ENCODE measurements around the gene KCTD20.

Gene KCTD20

DNA sequence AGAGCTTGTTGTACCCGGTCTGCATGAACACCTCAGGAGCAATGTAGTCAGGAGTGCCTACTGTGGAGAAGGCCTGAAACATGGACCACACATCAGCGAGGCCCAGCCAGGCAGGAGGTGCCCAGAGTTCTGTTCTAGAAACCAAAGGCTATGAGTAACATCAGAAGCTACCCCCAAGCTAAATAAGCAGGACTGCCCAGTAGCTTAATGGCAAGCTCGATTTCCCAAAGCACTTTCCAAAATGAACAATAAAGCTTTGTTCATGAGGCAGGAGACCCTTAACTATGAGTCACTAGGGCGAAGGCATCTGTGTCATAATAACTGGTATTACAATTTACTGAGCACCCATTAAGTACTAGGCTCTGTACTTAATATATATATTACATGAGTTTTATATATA, 57.1 kb downstream of the KCTD20 start:
- DNase-seq: no peak

DNA sequence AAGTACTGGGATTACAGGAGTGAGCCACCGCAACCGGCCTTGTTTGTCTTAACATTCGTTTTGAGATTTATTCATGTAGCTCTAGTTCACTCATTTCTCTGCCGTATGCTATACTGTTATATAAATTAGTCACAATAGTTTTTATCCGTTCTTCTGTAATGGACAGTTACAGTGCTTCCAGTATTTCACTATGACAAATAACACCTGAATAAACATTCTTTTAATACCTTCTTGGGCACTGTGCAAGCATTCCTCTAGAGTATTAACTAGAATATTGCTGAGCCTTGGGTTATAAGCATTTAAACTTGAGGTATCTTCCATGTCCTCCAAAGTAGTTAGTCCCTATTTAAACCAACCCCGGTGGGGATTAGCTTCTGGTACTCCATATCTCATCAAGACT, 58.9 kb downstream of the KCTD20 start:
- DNase-seq: no peak

DNA sequence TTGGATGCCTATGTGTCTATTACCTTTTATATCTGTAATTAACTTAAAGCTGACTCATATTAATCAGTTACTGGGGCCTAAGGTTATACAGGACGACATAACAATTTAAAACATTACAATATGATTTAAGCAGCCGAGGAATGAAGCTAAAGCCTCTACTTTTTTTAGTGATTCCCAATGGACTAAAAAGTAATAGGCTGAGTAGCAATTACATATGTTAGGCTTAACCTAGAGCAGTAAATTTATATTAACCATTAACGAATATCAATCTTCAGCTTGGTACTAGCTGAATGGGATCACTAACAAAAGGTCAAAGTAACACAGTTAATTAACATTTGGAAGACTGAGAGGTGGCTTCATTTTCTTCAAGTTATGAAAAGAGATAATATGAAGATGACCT, 61.4 kb downstream of the KCTD20 start:
- DNase-seq: no peak

DNA sequence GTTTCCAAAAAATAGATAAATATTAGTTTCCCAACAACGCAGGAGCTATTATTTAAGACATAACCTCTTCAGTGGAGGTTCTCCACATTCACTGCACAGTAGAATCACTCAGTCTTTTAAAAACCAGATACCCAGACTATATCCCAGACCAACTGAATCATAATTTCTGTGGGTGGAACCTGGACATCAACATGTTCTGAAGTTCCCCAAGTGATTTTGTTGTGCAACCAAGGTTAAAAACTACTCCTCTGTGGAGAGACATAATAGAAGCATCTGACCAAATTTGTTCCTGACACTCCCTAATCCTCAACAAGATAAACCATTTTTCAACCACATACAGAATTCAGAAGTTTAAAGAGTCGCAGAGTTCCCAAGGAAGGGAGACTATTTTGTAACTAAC, 62.2 kb downstream of the KCTD20 start:
- no peak for DNase-seq

DNA sequence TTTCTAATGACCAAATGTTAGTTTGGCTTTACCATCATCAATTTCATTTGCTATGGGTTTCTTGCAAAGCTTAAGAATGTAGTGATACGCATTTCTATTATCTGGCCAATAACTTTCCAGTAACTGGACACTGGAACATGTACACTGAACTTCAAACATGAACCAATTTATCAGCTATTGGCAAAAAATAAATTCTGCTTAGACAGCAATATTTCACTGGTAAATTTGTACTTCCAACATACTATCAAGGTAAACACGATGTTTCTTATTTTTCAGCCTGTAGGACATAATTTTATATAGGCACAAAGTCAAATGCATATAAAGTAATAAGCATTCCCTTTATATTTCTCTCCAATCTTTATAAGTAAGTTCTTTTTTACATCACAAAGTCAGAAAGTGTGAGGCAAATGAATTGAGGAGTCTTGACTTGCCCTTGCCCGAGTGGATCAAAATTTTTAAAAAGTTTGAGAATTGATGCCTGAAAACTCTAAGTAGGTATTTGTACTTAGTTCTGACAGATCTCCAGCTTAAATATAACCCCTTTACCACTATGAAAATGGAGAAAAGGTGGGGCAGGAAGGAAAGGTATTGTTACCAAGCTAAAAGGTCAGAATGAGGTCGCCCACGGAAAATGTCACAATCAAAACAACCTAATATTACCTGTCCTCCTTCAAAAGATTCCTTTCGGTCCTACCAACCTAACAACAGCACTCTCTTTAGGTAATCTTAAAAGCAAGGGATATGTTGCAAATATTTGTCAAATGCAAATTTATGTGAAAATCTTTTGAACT, 63.1 kb downstream of the KCTD20 start:
- DNase-seq: no peak

DNA sequence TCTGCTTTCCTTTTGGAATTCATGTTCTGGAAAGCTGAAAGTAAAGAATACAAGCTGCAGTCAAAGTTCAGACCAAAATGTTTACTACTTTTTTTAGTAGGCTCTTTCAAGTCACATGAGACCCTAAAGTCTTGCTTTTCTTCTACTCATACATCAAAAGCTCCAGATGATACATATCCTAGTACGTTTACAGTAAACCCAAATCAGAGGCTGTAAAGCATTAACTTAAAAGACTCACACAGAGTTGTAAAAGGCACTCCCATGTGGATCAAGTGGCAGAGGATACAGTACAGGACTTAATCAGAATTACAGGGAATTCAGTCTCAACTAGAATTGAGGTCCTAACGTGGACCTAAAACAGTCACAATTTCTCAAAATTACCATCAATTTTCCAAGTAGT, 63.8 kb downstream of the KCTD20 start:
- DNase-seq: no peak

DNA sequence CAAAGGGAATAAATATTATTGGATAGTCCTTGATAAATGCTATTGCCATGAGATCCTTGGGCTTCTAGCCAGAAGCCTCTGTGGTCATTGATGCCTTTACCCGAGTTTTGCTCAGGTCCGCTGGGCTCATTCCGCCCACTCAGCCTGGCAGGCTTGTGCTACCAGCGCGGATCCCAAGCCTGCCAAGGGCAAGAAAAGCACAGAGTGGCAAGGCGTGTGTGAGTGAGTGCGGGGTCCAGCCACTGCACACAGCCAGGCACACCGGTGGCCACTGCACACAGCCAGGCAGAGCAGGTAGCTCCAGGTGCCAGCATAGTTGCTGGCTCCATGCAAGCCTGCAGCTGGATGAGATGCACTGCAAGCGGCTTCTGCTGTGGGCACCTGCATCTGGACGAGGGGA, 65.7 kb downstream of the KCTD20 start:
- no peak for DNase-seq

DNA sequence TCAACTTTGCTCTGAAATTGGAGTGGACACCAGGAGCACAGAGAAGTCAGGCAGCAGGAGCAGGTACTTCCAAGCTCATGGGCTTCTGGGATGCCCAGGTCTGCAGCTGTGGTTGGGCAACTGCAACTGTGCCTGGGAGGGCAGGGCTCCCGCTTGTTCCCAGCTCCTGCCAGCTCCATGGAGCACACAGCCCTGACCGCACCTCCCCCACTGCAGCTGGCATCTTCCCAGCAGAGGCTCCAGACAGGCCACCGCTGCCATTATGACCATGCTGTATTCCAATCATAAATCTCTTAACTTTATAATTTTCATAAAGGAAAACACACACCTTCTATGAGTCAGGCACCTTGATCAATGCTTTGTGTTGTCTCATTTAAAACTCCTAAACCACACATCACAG, 67.6 kb downstream of the KCTD20 start:
- no peak for DNase-seq

DNA sequence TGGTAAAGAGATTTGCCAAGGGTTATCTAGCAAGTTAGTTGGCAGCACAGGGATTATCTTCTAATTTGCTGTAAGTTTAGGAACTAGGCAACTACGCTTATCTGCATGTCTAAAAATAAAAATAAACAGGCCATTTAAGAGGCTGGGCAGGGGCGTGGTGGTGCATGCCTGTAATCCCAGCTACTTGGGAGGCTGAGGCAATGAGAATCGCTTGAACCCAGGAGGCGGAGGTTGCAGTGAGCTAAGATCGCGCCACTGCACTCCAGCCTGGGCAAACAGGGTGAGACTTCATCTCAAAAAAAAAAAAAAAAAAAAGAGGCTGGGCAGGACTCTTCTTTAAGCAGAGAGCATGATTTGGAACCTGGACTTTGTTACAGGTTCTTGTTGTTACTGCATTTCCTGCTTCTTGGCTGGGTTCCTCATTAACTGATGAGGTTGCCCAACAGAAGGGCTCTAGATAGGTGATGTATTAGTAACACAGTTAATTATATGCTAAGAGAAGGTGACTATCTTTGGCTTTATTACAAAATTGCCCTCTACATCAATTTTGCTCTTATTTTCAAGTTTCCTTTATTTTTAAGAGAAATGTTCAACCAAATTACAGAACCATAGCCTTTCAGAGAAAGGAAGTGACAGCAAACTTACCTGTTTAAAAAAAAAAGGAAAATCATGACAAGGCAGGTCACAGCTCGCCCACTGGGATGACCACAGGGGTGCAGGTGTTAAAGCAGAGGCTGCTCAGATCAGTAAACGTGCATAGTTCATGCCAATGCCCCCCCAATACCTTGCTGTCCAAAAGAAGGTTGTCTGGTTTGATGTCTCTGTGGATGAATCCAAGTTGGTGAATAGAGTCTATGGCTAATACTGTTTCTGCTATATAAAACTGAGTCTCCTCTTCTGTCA, 72.0 kb downstream of the KCTD20 start:
- DNase-seq: no peak

DNA sequence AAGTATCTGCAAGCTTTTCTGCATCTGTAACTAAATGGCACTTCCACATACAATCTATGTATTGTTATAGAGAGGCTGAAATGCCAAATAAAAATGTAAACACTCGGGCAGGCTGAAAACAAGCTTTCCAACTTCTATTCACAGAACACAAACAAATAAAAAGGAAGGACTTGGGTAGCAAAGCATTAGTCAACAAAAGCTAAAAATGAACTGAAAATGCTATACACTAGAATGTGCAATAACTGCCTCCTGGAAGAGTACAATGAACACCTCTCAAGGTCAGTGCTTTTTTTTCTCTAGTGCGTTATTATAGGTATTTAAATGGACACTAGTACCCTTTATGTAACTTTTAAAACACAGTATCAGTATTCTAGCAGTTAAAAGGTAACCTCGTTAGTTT, 73.0 kb downstream of the KCTD20 start:
- no peak for DNase-seq

DNA sequence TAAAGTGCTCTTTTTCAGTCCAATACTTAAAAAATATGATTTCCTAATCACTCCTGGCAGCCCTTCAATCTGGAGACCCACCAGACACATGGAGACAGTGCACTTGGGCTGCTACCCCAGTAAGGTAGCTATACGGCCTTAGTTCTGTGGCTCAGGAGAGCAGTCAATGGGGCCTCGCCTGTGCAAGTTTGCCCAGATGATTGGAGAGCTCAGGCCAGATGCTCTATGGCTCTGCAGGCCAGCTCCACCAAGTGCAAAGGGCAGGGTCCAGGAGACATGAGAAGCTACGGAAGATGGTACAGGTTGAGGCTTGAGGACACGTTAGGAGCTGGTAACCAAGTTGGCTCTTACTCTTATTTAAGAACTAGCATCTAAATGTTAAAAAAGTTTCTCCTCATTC, 73.8 kb downstream of the KCTD20 start:
- no peak for DNase-seq

DNA sequence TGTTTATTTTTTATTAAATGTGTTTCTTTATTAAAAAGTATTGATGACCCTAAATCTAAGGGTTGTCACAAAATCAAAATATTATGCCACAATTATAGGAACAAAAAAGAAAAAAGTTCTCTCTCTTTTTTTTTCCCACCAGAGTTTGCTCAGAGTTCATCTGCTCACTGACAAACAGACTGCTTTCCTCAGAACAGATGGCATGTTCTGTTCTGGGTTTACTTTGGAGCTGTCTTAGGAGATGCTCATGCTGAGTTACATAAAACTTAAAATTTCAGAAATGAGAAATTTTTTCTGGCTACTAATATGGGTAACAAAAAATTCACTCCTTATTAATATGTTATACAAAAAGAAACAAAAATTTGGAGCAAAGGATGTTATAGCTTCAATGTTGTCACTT, 74.2 kb downstream of the KCTD20 start:
- DNase-seq: no peak

DNA sequence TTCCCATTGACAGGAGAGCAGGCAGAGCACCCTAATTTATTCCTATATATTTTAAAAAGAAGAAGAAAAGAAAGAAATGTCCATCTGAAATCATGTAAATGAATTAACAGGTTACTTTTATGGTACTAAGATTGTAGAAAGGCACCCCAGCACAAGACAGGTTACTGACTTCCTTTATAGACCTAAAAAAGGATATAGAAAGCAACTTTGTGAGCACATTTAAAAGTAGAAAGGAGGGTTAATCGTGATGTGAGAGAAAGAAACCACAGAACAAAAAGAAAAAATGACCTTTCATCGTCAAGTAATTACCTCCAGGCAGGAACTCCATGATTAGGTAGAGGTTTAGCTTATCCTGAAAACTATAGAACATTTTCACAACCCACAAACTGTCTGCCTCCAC, 74.6 kb downstream of the KCTD20 start:
- no peak for DNase-seq

DNA sequence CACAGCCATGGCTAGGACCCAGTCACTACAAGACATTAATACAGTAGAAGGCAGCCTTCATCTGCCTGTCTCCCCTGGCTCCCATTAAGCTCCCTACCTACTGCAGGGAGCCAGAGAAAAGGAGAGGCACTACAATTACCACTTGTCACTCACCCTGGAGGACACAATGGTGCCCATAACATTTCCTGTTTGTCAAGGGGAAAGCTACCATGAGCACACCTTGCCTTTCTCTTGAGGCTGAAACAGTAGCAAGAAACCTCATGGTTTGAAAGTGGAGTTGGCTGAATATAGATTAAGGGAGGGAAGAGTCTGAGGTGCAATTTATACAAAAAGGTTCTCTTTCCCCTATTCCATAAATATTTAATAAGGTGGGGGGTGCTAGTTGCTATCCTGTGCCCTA, 76.6 kb downstream of the KCTD20 start:
- peak; percentile 11 for DNase-seq

DNA sequence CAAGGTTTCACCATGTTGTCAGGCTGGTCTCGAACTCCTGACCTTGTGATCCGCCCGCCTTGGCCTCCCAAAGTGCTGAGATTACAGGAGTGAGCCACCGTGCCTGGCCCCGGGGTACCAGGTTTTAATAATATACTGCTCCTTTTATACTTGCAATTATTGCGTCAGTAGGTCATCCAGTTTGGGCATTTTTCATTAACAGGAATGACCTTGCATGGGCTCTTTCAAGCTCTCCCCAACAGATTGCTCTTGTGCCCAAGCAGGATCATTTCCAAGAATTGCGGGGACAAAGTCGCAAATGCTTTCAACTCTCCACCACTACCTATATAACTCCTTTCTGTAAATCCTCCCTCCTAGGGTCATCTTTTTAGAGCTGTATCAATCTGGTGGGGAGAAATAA, 80.7 kb downstream of the KCTD20 start:
- DNase-seq: no peak

DNA sequence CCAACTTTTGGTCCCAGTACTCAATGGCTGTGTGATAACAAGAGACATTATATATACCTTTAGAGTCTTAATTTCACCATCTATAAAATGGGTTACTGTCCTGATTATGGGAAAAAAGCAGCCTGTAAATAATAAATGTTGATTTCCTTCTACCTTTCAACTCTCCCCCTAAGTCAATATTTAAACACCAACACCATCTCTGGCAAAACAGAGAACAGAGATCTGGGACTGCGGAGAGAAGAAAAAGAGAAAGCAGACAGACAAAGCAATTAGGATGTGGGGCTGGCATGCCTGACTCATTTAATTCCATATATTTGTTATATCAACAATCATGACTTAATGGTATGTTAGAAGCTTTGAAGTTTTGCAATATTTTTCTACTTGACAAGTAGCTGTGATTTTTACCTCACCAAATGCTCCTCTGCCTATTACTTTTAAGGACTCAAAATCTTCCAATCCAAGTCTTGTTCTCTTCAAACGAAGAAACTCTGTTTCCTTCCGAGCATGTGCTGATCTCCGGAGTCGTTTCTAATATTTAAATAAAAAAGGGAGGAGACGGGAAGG, 81.2 kb downstream of the KCTD20 start:
- no peak for DNase-seq

DNA sequence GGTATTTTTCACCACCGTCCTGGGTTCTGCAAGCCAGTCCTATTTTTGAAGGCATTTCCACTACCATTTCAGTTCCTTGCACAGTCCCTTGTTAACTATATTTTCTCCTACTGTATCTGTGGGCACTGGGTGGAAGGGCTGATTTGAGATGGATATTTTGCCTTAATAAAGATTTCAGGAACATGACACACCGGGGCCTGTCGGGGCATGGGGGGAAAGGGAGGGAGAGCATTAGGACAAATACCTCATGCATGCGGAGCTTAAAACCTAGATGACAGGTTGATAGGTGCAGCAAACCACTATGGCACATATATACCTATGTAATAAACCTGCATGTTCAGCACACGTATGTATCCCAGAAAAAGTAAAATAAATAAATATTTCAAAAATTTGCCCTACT, 82.1 kb downstream of the KCTD20 start:
- DNase-seq: no peak

DNA sequence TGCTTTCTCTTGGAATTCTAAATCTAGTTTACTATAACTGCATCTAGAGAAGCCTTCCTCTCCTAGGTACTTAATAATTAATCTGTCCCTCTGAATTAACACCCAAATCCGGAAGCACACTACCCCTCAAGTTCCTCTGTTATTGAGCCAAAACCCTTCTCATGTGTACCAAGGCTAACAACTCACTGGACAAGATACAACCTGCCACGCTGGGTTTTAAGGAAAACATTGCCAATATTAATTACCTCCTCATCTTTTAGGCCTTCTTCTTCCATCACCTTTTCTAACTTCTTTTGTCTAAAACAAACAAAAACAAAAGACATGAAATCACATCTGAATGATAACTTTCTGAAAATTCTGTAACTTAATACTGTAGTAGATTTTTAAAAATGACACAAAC, 82.5 kb downstream of the KCTD20 start:
- DNase-seq: no peak

DNA sequence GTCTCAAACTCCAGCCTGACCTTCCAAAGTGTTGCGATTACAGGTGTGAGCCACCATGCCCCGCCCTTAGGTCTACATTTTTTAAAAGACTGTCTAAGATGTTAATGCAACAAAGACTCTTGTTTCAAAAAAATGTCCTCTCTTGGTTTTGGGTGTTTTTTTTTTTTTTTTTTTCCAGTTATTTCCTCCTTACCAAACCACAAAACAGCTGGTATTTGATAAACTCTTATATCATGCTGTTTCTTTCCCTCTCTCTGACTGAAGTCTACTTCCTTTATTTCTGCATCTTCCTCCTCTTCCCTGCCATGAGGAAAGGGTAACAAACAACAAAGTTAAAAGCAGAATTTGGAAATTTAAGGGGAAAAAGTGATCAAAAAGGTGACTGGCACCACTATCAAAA, 83.3 kb downstream of the KCTD20 start:
- DNase-seq: no peak

DNA sequence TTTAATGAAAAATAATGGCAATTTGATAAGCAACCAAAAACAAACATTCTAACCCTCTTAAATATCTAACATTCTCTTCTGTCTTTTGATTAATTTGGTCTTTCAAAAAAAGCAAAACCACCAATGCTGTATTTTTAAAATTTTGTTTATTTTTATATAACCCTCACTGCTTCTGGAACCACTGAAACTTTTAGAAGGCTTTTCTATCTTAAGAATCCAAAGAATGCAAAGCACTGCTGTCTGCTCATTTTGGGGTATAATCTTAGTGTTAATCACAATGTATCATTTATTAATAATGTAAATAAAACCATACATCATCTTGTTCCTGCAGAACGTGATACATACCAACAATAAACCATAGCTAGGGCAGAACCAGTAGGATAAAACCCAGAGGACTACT, 90.5 kb downstream of the KCTD20 start:
- DNase-seq: no peak

DNA sequence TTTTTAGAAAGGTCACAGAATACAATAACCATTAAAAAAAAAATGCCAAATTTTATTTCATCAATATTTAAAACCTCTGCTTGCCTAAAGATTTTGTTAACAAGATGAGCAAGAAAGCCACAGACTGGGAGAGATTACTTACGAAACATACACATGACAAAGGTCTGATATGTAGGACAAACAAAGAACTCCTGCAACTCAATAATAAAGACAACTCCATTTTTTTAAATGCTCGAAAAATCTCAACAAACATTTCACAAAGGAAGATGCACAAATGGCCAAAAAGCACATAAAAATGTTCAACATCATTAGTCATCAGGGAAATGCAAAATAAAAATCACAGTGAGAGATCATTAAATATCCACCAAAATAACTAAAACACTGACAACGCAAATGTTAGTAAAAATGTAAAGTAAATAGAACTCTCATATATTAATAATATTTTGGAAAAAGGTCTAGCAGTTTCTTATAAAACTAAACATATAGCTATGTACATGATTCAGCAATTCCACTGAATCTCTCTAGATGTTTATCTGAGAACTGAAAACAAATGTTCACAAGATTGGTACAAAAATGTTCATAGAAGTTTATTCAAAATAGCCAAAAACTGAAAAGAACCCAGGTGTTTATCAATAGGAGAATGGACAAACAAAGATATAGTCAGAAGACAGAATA, 94.2 kb downstream of the KCTD20 start:
- DNase-seq: no peak

DNA sequence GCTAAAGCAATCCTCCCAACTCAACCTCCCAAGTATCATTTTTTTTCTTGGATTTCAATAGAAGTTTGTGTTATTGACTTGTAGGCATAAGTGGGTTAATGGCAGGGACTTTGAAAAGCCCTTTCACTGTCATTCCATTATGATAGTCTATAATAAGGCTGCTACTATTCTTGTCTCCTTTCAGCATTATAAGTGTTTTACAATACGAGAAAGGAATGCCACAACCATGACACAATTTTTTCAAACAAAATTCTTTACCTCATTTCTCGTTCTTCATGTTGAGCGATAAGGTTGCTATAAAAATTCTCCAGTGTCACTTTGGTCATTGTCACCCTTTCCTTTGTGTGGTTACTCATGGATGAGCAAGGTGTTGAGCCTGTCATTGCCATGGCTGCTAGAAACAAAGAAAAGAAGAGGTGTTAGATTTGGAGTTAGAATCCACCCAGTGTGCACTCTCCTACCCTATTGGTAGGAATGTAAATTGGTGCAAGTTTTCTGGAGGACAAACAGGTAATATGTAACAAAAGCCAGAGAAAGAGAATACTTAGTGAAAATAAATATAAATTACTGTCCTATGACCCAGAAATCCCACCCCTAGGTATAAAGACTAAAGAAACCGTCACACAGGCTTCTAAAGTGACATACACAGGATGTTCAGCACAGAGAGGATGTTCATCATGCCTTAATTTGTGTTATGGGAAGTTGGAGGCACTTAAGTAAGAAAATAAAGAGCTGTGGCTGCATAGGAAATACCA, 97.2 kb downstream of the KCTD20 start:
- DNase-seq: no peak
